Measurements from ENCODE around the gene C17orf107. TPM values are rescaled to one million over a fixed set of nuclear protein-coding genes. Genes with fewer than 3 reads are reported as not detected.

C17orf107 gene
- total RNA-seq, 4 donors from 2014 or later: 0.66 to 5.0 (median 1.5) TPM

DNA sequence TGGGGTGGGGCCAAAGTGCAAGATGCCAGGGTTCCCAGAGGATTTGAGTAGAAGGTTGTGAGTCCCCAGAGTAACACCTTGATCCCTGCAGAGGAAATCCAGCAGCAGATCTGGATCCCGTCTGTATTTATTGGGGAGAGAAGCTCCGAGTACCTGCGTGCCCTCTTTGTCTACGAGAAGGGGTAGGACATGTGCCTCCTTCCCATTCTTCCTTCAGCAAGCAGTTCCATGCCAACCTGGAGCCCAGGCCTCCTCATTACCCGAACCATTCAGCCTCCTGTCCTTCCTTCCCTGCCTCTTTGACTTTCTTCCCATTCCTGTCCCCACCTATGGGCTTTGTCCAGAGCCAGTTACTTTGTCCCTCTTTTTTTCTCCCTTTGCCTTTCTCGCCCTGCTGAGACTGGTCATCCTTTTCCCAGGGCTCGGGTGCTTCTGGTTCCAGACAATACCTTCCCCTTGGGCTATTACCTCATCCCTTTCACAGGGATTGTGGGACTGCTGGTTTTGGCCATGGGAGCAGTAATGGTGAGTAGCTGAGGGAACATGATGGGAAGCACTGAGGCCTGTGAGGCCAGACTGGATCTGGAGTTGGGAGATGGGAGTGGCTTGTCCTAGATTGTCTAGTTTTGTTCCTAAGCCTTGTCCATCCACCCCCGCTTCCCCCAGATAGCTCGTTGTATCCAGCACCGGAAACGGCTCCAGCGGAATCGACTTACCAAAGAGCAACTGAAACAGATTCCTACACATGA lies 43.6 kb downstream of the C17orf107 start:
- Histone ChIP-seq H3K4me1 (peaks cover 0 to 72% (median 43%) of the 10 kb centered on the region in 4 donors), H3K27ac (peak overlapping the region in 2 of 4 donors; percentile 17 to 99), H3K27me3 (no peaks in the 10 kb centered on the region), H3K36me3 (peaks cover 0 to 51% (median 0%) of the 10 kb centered on the region in 3 donors), H3K9me3 (no peaks in the 10 kb centered on the region), H3K4me3 (no peak overlapping the region)
- DNase-seq: no peak
- no peak for TF ChIP-seq POLR2A (IDR thresholded peaks at IDR 0.05)
- TF ChIP-seq, protein P1, sequence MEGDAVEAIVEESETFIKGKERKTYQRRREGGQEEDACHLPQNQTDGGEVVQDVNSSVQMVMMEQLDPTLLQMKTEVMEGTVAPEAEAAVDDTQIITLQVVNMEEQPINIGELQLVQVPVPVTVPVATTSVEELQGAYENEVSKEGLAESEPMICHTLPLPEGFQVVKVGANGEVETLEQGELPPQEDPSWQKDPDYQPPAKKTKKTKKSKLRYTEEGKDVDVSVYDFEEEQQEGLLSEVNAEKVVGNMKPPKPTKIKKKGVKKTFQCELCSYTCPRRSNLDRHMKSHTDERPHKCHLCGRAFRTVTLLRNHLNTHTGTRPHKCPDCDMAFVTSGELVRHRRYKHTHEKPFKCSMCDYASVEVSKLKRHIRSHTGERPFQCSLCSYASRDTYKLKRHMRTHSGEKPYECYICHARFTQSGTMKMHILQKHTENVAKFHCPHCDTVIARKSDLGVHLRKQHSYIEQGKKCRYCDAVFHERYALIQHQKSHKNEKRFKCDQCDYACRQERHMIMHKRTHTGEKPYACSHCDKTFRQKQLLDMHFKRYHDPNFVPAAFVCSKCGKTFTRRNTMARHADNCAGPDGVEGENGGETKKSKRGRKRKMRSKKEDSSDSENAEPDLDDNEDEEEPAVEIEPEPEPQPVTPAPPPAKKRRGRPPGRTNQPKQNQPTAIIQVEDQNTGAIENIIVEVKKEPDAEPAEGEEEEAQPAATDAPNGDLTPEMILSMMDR (IDR thresholded peaks at IDR 0.05): no peak

GRCh38 chr17:4944163-4944553 lies 44.8 kb downstream of the C17orf107 start:
- peaks cover 0 to 60% (median 38%) of the 10 kb centered on the region in 4 donors for H3K4me1 ChIP-seq
- no peaks in the 10 kb centered on the region for H3K9me3 ChIP-seq
- DNase-seq: peak in 2 of 3 donors; percentile 72 to 77
- H3K36me3 ChIP-seq: peaks cover 0 to 45% (median 0%) of the 10 kb centered on the region in 3 donors
- TF ChIP-seq, protein P1 (IDR thresholded peaks at IDR 0.05): no peak
- TF ChIP-seq POLR2A (IDR thresholded peaks at IDR 0.05): no peak
- peak overlapping the region in 1 of 4 donors; percentile 29 for H3K4me3 ChIP-seq
- peak overlapping the region; percentile 71 to 99 (median 98) for H3K27ac ChIP-seq
- H3K27me3 ChIP-seq: no peaks in the 10 kb centered on the region

- Histone ChIP-seq H3K36me3 (peaks cover 0 to 45% (median 0%) of the 10 kb centered on the region in 3 donors), H3K9me3 (no peaks in the 10 kb centered on the region), H3K4me3 (peak overlapping the region in 3 of 4 donors; percentile 10 to 95 (median 29)), H3K4me1 (peaks cover 0 to 59% (median 38%) of the 10 kb centered on the region in 4 donors), H3K27me3 (no peaks in the 10 kb centered on the region), H3K27ac (peak overlapping the region; percentile 71 to 99 (median 98))
- DNase-seq: no peak
- peak in 1 of 2 donors; percentile 21 for TF ChIP-seq POLR2A (IDR thresholded peaks at IDR 0.05)
- TF ChIP-seq, protein P1 (IDR thresholded peaks at IDR 0.05): no peak
These were observed 45.3 kb downstream of the C17orf107 start for GRCh38 chr17:4944554-4945175.

- Histone ChIP-seq H3K4me3 (peak overlapping the region in 3 of 4 donors; percentile 95 to 99 (median 97)), H3K36me3 (peaks cover 0 to 45% (median 0%) of the 10 kb centered on the region in 3 donors), H3K9me3 (no peaks in the 10 kb centered on the region), H3K27me3 (no peaks in the 10 kb centered on the region), H3K27ac (peak overlapping the region; percentile 71 to 99 (median 98)), H3K4me1 (peaks cover under 1 to 62% (median 42%) of the 10 kb centered on the region in 4 donors)
- DNase-seq: peak; percentile 73 to 93 (median 82)
- peak; percentile 14 to 42 for TF ChIP-seq POLR2A (IDR thresholded peaks at IDR 0.05)
- TF ChIP-seq, protein P1 (IDR thresholded peaks at IDR 0.05): no peak
These were observed 46.0 kb downstream of the C17orf107 start for GRCh38 chr17:4945176-4945943.

GRCh38 chr17:4945944-4946280 lies 46.6 kb downstream of the C17orf107 start:
- Histone ChIP-seq H3K36me3 (peaks cover 0 to 45% (median 0%) of the 10 kb centered on the region in 3 donors), H3K4me1 (peaks cover 4 to 65% (median 45%) of the 10 kb centered on the region in 4 donors), H3K27ac (peak overlapping the region; percentile 71 to 99 (median 98)), H3K4me3 (peak overlapping the region in 3 of 4 donors; percentile 95 to 99 (median 97)), H3K9me3 (no peaks in the 10 kb centered on the region), H3K27me3 (no peaks in the 10 kb centered on the region)
- TF ChIP-seq, protein P1 (IDR thresholded peaks at IDR 0.05): no peak
- no peak for TF ChIP-seq POLR2A (IDR thresholded peaks at IDR 0.05)
- peak in 1 of 3 donors; percentile 39 for DNase-seq
